HEK293 (cell line): ENCODE data around the gene STARD8.
A peak's percentile ranks its signal among the peaks of the same experiment; 100 is the strongest.

Experiments used
- CTCF ChIA-PET: fragments of 350-600 bp; formaldehyde crosslinking; extraction: SDS; loops from one replicate; lab custom pipeline; 2021; ENCODE audit warnings: antibody characterized with exemption; lab: Yijun Ruan, JAX
- POLR2A ChIA-PET: fragments of 300-600 bp; formaldehyde crosslinking; extraction: SDS; loops from one replicate; lab custom pipeline; 2020; ENCODE audit warnings: antibody characterized with exemption, inconsistent platforms; lab: Yijun Ruan, JAX
- H3K27ac ChIP-seq: fragments of 200-500 bp; sonication (Bioruptor generic); 2 replicates; pipeline ENCODE4 v1.5.1; 2014; ENCODE audit warnings: low read depth, low read length, control low read depth, inconsistent platforms; ENCODE audit errors: extremely low read depth
- H3K36me3 ChIP-seq, 2 experiments: fragments of 200-500 bp in 1 of 2; sonication (Bioruptor generic) in 1 of 2; 1 replicate in 1 of 2; 2 replicates in 1 of 2; pipeline ENCODE4 v1.5.1; 2014 to 2017; ENCODE audit warnings: inconsistent platforms in 2 of 2, low read length in 2 of 2; ENCODE audit not compliant: control insufficient read depth in 2 of 2, insufficient read depth in 1 of 2
- H3K4me1 ChIP-seq: fragments of 200-500 bp; sonication (Bioruptor generic); 2 replicates; pipeline ENCODE4 v1.5.1; 2014; ENCODE audit warnings: mild to moderate bottlenecking, low read length, inconsistent platforms; ENCODE audit not compliant: control insufficient read depth, insufficient read depth
- H3K4me3 ChIP-seq: 2 replicates; pipeline ENCODE4 v1.5.1; 2011; ENCODE audit warnings: low read depth, mild to moderate bottlenecking, control low read depth, low read length, moderate library complexity
- H3K9me3 ChIP-seq: fragments of 200-500 bp; sonication (Bioruptor generic); 2 replicates; pipeline ENCODE4 v1.5.1; 2014; ENCODE audit warnings: low read depth, low read length, inconsistent platforms; ENCODE audit not compliant: control insufficient read depth, insufficient read depth
- EGR2 ChIP-seq: fragments of 450-650 bp; formaldehyde crosslinking; IDR thresholded peaks from 2 replicates; pipeline ENCODE4 v1.5.1; 2016; ENCODE audit warnings: low read depth, missing biosample characterization, missing genetic modification characterization
- FEZF1 ChIP-seq: fragments of 450-650 bp; formaldehyde crosslinking; IDR thresholded peaks from 2 replicates; pipeline ENCODE4 v1.5.1; 2016; ENCODE audit warnings: missing biosample characterization, missing genetic modification characterization
- KLF1 ChIP-seq: fragments of 450-650 bp; formaldehyde crosslinking; IDR thresholded peaks from 2 replicates; pipeline ENCODE4 v1.5.1; 2016; ENCODE audit warnings: missing biosample characterization, missing genetic modification characterization
- KLF7 ChIP-seq: fragments of 450-650 bp; formaldehyde crosslinking; IDR thresholded peaks from 2 replicates; pipeline ENCODE4 v1.5.1; 2016; ENCODE audit warnings: missing biosample characterization, missing genetic modification characterization, borderline replicate concordance
- MYNN ChIP-seq: fragments of 450-650 bp; formaldehyde crosslinking; IDR thresholded peaks from 2 replicates; pipeline ENCODE4 v1.5.1; 2016; ENCODE audit warnings: missing biosample characterization, missing genetic modification characterization, borderline replicate concordance
- PRDM1 ChIP-seq: fragments of 450-650 bp; formaldehyde crosslinking; IDR thresholded peaks from 2 replicates; pipeline ENCODE4; 2016; ENCODE audit warnings: missing biosample characterization, missing genetic modification characterization
- SP2 ChIP-seq: fragments of 450-650 bp; formaldehyde crosslinking; IDR thresholded peaks from 2 replicates; pipeline ENCODE4 v1.5.1; 2016; ENCODE audit warnings: missing biosample characterization, missing genetic modification characterization
- WT1 ChIP-seq: fragments of 450-650 bp; formaldehyde crosslinking; IDR thresholded peaks from 2 replicates; pipeline ENCODE4 v1.5.1; 2016; ENCODE audit warnings: missing biosample characterization, missing genetic modification characterization
- YY2 ChIP-seq: fragments of 450-650 bp; formaldehyde crosslinking; IDR thresholded peaks from 2 replicates; pipeline ENCODE4 v1.5.1; 2016; ENCODE audit warnings: missing biosample characterization, missing genetic modification characterization
- ZBTB21 ChIP-seq: fragments of 450-650 bp; formaldehyde crosslinking; IDR thresholded peaks from 2 replicates; pipeline ENCODE4 v1.5.1; 2017; ENCODE audit warnings: missing biosample characterization, missing genetic modification characterization
- ZBTB7A ChIP-seq: fragments of 450-650 bp; formaldehyde crosslinking; IDR thresholded peaks from 2 replicates; pipeline ENCODE4 v1.5.1; 2016; ENCODE audit warnings: low read depth, missing biosample characterization, missing genetic modification characterization
- ZFHX2 ChIP-seq: fragments of 450-650 bp; formaldehyde crosslinking; conservative IDR thresholded peaks from 2 replicates; pipeline ENCODE4 v1.5.1; 2016; ENCODE audit warnings: missing biosample characterization, missing genetic modification characterization
- ZNF112 ChIP-seq: fragments of 450-650 bp; formaldehyde crosslinking; IDR thresholded peaks from 2 replicates; pipeline ENCODE4 v1.5.0; 2017; ENCODE audit warnings: missing biosample characterization, missing genetic modification characterization
- ZNF133 ChIP-seq: fragments of 450-650 bp; formaldehyde crosslinking; IDR thresholded peaks from 2 replicates; pipeline ENCODE4 v1.5.1; 2016; ENCODE audit warnings: missing biosample characterization, missing genetic modification characterization
- ZNF169 ChIP-seq: fragments of 450-650 bp; formaldehyde crosslinking; IDR thresholded peaks from 2 replicates; pipeline ENCODE4 v1.5.1; 2016; ENCODE audit warnings: missing biosample characterization, missing genetic modification characterization
- ZNF223 ChIP-seq: fragments of 450-650 bp; formaldehyde crosslinking; IDR thresholded peaks from 2 replicates; pipeline ENCODE4 v1.5.1; 2016; ENCODE audit warnings: missing biosample characterization, missing genetic modification characterization
- ZNF292 ChIP-seq: fragments of 450-650 bp; formaldehyde crosslinking; IDR thresholded peaks from 2 replicates; pipeline ENCODE4 v1.5.1; 2016; ENCODE audit warnings: low read depth, missing biosample characterization, missing genetic modification characterization, borderline replicate concordance
- ZNF394 ChIP-seq: fragments of 450-650 bp; formaldehyde crosslinking; IDR thresholded peaks from 2 replicates; pipeline ENCODE4 v1.5.1; 2016; ENCODE audit warnings: missing biosample characterization, missing genetic modification characterization, mild to moderate bottlenecking, moderate library complexity, borderline replicate concordance
- ZNF433 ChIP-seq: fragments of 450-650 bp; formaldehyde crosslinking; IDR thresholded peaks from 2 replicates; pipeline ENCODE4 v1.5.1; 2016; ENCODE audit warnings: missing biosample characterization, missing genetic modification characterization, low read depth
- ZNF629 ChIP-seq: fragments of 450-650 bp; formaldehyde crosslinking; IDR thresholded peaks from 2 replicates; pipeline ENCODE4 v1.5.1; 2017; ENCODE audit warnings: missing biosample characterization, missing genetic modification characterization
- ZNF664 ChIP-seq: fragments of 450-650 bp; formaldehyde crosslinking; IDR thresholded peaks from 2 replicates; pipeline ENCODE4 v1.5.1; 2016; ENCODE audit warnings: missing biosample characterization, missing genetic modification characterization
- ZNF677 ChIP-seq: fragments of 450-650 bp; IDR thresholded peaks from 2 replicates; pipeline ENCODE4 v1.5.0; 2018; ENCODE audit warnings: missing biosample characterization, mild to moderate bottlenecking, missing genetic modification characterization, moderate library complexity
- ZNF843 ChIP-seq: fragments of 450-650 bp; formaldehyde crosslinking; IDR thresholded peaks from 2 replicates; pipeline ENCODE4 v1.5.1; 2016; ENCODE audit warnings: missing biosample characterization, missing genetic modification characterization
- ZSCAN23 ChIP-seq: fragments of 450-650 bp; formaldehyde crosslinking; IDR thresholded peaks from 2 replicates; pipeline ENCODE4 v1.5.1; 2016; ENCODE audit warnings: missing biosample characterization, missing genetic modification characterization
- TF ChIP-seq, protein P1 (sequence below): IDR thresholded peaks from 2 replicates; pipeline ENCODE4 v1.6.1; 2011; ENCODE audit warnings: mild to moderate bottlenecking, low read depth, low read length, borderline replicate concordance
- TF ChIP-seq, protein P2 (sequence below): fragments of 450-650 bp; formaldehyde crosslinking; IDR thresholded peaks from 2 replicates; pipeline ENCODE4 v1.5.1; 2016; ENCODE audit warnings: missing biosample characterization, missing genetic modification characterization, borderline replicate concordance
- TF ChIP-seq, protein P3 (sequence below): fragments of 450-650 bp; formaldehyde crosslinking; IDR thresholded peaks from 2 replicates; pipeline ENCODE4 v1.5.1; 2016; ENCODE audit warnings: missing biosample characterization, missing genetic modification characterization
- TF ChIP-seq, protein P4 (sequence below): fragments of 450-650 bp; formaldehyde crosslinking; IDR thresholded peaks from 2 replicates; pipeline ENCODE4 v1.5.1; 2016; ENCODE audit warnings: missing biosample characterization, missing genetic modification characterization
- TF ChIP-seq, protein P5 (sequence below): fragments of 450-650 bp; IDR thresholded peaks from 2 replicates; pipeline ENCODE4 v1.5.1; 2018; ENCODE audit warnings: missing biosample characterization, mild to moderate bottlenecking, missing genetic modification characterization

STARD8 gene

DNA sequence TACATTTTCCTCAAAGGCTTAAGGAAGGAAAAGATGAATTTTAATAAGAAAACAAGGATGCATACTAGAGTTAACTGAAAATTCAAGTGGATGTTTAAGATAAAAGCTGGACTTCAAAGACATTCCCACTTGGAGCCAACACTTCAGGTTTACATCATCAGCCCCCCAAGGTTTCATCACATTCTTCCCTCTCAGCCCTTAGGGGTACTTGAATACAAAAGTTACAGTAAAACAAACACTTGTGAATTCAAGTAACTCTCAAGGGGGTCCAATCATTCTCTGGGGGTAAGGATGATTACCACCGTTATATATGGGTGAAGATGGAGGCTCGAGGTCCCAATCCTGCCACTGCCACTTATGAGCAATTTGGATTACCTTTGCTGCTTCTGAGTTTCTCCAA is 36.1 kb downstream of the STARD8 start (continued):
- TF ChIP-seq, protein P1, sequence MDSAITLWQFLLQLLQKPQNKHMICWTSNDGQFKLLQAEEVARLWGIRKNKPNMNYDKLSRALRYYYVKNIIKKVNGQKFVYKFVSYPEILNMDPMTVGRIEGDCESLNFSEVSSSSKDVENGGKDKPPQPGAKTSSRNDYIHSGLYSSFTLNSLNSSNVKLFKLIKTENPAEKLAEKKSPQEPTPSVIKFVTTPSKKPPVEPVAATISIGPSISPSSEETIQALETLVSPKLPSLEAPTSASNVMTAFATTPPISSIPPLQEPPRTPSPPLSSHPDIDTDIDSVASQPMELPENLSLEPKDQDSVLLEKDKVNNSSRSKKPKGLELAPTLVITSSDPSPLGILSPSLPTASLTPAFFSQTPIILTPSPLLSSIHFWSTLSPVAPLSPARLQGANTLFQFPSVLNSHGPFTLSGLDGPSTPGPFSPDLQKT: no peak

DNA sequence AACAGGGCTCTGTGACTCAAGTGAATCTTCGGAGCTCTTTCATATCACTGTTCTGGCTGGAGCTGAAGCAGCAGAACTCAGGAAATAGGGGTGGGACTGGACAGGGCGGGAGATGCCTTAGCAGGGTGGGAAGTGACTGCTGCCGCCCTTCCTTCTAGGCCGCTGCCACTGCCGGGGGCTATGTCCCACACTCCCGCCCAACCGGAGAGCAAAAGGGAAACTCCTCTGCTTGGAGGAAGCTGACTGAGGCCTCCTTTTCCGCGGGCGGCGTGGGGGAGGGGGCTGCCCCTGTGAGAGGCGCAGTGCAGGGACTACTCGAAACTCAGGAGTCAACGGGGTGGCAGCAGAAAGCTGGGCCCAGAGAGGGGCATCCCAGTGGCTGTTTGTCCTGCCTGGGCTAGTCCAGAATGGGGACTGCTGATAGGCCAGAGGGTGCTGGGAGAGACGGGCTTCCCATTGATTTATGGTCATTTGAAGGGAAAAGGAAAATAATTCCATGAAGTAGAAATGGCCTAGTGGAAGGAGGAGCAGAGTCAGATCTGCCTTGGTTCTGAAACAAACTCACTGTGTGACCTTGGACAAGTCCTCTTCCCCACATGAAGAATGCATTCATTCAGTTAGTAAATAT is 36.9 kb downstream of the STARD8 start:
- CTCF ChIA-PET: no interaction called here
- POLR2A ChIA-PET: no interaction called here

DNA sequence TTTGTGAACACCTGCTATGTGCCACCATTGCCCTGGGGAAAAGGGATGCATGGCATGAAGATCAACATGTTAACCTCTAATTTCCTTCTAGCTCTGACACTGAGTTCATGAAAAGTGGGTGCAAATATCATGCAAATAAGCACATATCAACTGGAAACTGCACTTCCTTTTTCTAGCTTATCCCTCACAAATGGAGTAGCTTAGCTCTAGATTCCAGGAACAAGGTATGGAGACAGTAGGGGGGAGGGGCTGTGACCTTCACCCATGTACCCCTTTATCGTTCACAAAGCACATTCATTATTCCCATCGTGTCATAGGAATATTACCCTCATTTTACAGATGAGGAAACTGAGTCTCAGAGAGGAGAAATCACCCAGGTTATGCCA is 37.4 kb downstream of the STARD8 start:
- no peak overlapping the region for H3K27ac ChIP-seq
- no peaks in the 10 kb centered on the region for H3K4me1 ChIP-seq
- H3K4me3 ChIP-seq: no peak overlapping the region
- H3K36me3 ChIP-seq: no peaks in the 10 kb centered on the region
- no peaks in the 10 kb centered on the region; the same call in 1 of the 2 replicates for H3K9me3 ChIP-seq
- ChIA-PET POLR2A (no interaction called here), CTCF (no interaction called here)
- TF ChIP-seq ZNF394 (tag by site-specific recombination) (no peak), ZNF169 (tag by site-specific recombination) (no peak), ZNF223 (tag by site-specific recombination) (no peak), WT1 (tag by site-specific recombination) (no peak), YY2 (tag by site-specific recombination) (no peak), ZNF112 (tag by site-specific recombination) (no peak), ZNF133 (no peak), KLF7 (tag by site-specific recombination) (no peak), FEZF1 (tag by site-specific recombination) (no peak)
- TF ChIP-seq, protein P2, sequence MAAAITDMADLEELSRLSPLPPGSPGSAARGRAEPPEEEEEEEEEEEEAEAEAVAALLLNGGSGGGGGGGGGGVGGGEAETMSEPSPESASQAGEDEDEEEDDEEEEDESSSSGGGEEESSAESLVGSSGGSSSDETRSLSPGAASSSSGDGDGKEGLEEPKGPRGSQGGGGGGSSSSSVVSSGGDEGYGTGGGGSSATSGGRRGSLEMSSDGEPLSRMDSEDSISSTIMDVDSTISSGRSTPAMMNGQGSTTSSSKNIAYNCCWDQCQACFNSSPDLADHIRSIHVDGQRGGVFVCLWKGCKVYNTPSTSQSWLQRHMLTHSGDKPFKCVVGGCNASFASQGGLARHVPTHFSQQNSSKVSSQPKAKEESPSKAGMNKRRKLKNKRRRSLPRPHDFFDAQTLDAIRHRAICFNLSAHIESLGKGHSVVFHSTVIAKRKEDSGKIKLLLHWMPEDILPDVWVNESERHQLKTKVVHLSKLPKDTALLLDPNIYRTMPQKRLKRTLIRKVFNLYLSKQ: no peak
- TF ChIP-seq, protein P3, sequence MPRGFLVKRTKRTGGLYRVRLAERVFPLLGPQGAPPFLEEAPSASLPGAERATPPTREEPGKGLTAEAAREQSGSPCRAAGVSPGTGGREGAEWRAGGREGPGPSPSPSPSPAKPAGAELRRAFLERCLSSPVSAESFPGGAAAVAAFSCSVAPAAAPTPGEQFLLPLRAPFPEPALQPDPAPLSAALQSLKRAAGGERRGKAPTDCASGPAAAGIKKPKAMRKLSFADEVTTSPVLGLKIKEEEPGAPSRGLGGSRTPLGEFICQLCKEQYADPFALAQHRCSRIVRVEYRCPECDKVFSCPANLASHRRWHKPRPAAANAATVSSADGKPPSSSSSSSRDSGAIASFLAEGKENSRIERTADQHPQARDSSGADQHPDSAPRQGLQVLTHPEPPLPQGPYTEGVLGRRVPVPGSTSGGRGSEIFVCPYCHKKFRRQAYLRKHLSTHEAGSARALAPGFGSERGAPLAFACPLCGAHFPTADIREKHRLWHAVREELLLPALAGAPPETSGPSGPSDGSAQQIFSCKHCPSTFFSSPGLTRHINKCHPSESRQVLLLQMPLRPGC (tag by site-specific recombination): no peak
- TF ChIP-seq, protein P4, sequence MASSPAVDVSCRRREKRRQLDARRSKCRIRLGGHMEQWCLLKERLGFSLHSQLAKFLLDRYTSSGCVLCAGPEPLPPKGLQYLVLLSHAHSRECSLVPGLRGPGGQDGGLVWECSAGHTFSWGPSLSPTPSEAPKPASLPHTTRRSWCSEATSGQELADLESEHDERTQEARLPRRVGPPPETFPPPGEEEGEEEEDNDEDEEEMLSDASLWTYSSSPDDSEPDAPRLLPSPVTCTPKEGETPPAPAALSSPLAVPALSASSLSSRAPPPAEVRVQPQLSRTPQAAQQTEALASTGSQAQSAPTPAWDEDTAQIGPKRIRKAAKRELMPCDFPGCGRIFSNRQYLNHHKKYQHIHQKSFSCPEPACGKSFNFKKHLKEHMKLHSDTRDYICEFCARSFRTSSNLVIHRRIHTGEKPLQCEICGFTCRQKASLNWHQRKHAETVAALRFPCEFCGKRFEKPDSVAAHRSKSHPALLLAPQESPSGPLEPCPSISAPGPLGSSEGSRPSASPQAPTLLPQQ (tag by site-specific recombination): no peak

More for the DNA sequence above, 36.9 kb downstream of the STARD8 start:
- TF ChIP-seq MYNN (no peak), ZBTB21 (tag by site-specific recombination) (no peak), ZNF677 (tag by site-specific recombination) (no peak), ZSCAN23 (no peak), ZBTB7A (tag by site-specific recombination) (no peak), KLF1 (0 out of 2 replicates have a peak, but pooled peaks have one; percentile 34), ZFHX2 (tag by site-specific recombination) (peak; percentile 75), ZNF433 (no peak), ZNF664 (tag by site-specific recombination) (no peak), EGR2 (peak; percentile 82), SP2 (tag by site-specific recombination) (peak; percentile 6; the same call in 1 of the 2 replicates), PRDM1 (tag by site-specific recombination) (no peak), ZNF292 (no peak), ZNF629 (tag by site-specific recombination) (no peak), ZNF843 (tag by site-specific recombination) (no peak)
- TF ChIP-seq, protein P5, sequence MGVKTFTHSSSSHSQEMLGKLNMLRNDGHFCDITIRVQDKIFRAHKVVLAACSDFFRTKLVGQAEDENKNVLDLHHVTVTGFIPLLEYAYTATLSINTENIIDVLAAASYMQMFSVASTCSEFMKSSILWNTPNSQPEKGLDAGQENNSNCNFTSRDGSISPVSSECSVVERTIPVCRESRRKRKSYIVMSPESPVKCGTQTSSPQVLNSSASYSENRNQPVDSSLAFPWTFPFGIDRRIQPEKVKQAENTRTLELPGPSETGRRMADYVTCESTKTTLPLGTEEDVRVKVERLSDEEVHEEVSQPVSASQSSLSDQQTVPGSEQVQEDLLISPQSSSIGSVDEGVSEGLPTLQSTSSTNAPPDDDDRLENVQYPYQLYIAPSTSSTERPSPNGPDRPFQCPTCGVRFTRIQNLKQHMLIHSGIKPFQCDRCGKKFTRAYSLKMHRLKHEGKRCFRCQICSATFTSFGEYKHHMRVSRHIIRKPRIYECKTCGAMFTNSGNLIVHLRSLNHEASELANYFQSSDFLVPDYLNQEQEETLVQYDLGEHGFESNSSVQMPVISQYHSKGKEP (tag by site-specific recombination): no peak
- no peaks in the 10 kb centered on the region for H3K36me3 ChIP-seq
- no peak overlapping the region for H3K27ac ChIP-seq
- H3K9me3 ChIP-seq: no peaks in the 10 kb centered on the region; the same call in 1 of the 2 replicates
- H3K4me1 ChIP-seq: no peaks in the 10 kb centered on the region
- H3K4me3 ChIP-seq: no peak overlapping the region
